H1 (cell line): ENCODE results near the gene PCDH7. TPM values are rescaled to one million over a fixed set of nuclear protein-coding genes. Genes with fewer than 3 reads are reported as not detected.
A peak's percentile ranks its signal among the peaks of the same experiment; 100 is the strongest.

Experiments used
- CTCF ChIA-PET: fragments of 300-600 bp; sonication (Branson Sonifier 250); formaldehyde crosslinking; loops from one replicate; lab custom pipeline; 2021; ENCODE audit not compliant: partially characterized antibody; lab: Charles Lee
- POLR2A ChIA-PET: fragments of 300-600 bp; sonication (Branson Sonifier 250); formaldehyde crosslinking; loops from one replicate; lab custom pipeline; 2021; ENCODE audit warnings: inconsistent platforms; ENCODE audit not compliant: partially characterized antibody; lab: Charles Lee
- DNase-seq, 2 experiments: peaks; one replicate each; pipeline versions ENCODE4 v3.0.0 to v3.0.0-alpha.2; 2010 to 2022; ENCODE audit warnings: low spot score in 2 of 2, low read depth in 1 of 2, mixed read lengths in 1 of 2
- FAIRE-seq: peaks from 2 replicates; lab custom pipeline; 2011; peaks lifted over from hg19 to GRCh38; lab: Jason Lieb, UNC
- H2AFZ ChIP-seq: 2 replicates; pipeline ENCODE4 v1.8.1; 2012; ENCODE audit warnings: low read length, inconsistent platforms
- H2AK5ac ChIP-seq: 2 replicates; pipeline ENCODE4 v1.6.1; 2013; ENCODE audit warnings: low read depth, low read length
- H2BK120ac ChIP-seq: replicated peaks from 2 replicates; pipeline ENCODE3; 2013; ENCODE audit warnings: low read depth, low read length, inconsistent platforms
- H2BK12ac ChIP-seq: 2 replicates; pipeline ENCODE4 v1.6.1; 2013; ENCODE audit warnings: low read depth, low read length
- H2BK15ac ChIP-seq: 2 replicates; pipeline ENCODE4 v1.6.1; 2013; ENCODE audit warnings: low read length
- H2BK20ac ChIP-seq: 2 replicates; pipeline ENCODE4 v1.6.1; 2013; ENCODE audit warnings: low read length
- H2BK5ac ChIP-seq: 2 replicates; pipeline ENCODE4 v1.6.1; 2013; ENCODE audit warnings: low read depth, low read length
- H3K14ac ChIP-seq: 2 replicates; pipeline ENCODE4 v1.6.1; 2013; ENCODE audit warnings: inconsistent platforms; ENCODE audit not compliant: insufficient read length
- H3K18ac ChIP-seq: 2 replicates; pipeline ENCODE4 v1.6.1; 2013; ENCODE audit warnings: low read length; ENCODE audit errors: extremely low read depth
- H3K23ac ChIP-seq: 2 replicates; pipeline ENCODE4 v1.6.1; 2013; ENCODE audit warnings: inconsistent platforms; ENCODE audit not compliant: insufficient read length
- H3K23me2 ChIP-seq: 2 replicates; pipeline ENCODE4 v1.6.1; 2013; ENCODE audit warnings: low read depth, low read length
- H3K27ac ChIP-seq: 2 replicates; pipeline ENCODE4 v1.6.1; 2011; ENCODE audit warnings: low read depth, low read length, inconsistent platforms
- H3K27me3 ChIP-seq, 4 experiments: replicated peaks in 1 of 4; 1 replicate in 1 of 4; 2 replicates in 3 of 4; pipeline versions ENCODE4 v1.6.1 to v1.8.1; 2011 to 2013; ENCODE audit warnings: low read length in 3 of 4, mild to moderate bottlenecking in 3 of 4, inconsistent platforms in 2 of 4, mixed read lengths in 2 of 4, moderate library complexity in 1 of 4; ENCODE audit not compliant: control insufficient read depth in 3 of 4, insufficient read depth in 3 of 4; ENCODE audit errors: extremely low read depth in 1 of 4
- H3K36me3 ChIP-seq, 4 experiments: 2 replicates each; pipeline versions ENCODE4 v1.6.1 to v1.8.1; 2011 to 2013; ENCODE audit warnings: mild to moderate bottlenecking in 4 of 4, low read length in 3 of 4, moderate library complexity in 2 of 4, control low read depth in 1 of 4, inconsistent platforms in 1 of 4; ENCODE audit not compliant: insufficient read depth in 4 of 4, control insufficient read depth in 2 of 4
- H3K4ac ChIP-seq: replicated peaks from 2 replicates; pipeline ENCODE3; 2013; ENCODE audit warnings: low read length, low read depth, mixed read lengths, inconsistent platforms; ENCODE audit not compliant: insufficient read length
- H3K4me1 ChIP-seq, 4 experiments: replicated peaks in 1 of 4; 1 replicate in 1 of 4; 2 replicates in 3 of 4; pipeline versions ENCODE4 v1.6.1 to v1.8.1; 2011 to 2013; ENCODE audit warnings: low read length in 3 of 4, inconsistent platforms in 2 of 4, mixed read lengths in 1 of 4; ENCODE audit not compliant: insufficient read depth in 4 of 4, control insufficient read depth in 3 of 4
- H3K4me2 ChIP-seq, 2 experiments: 2 replicates each; pipeline versions ENCODE4 v1.6.1 to v1.8.1; 2011 to 2013; ENCODE audit warnings: low read depth in 2 of 2, low read length in 2 of 2, control low read depth in 1 of 2, inconsistent platforms in 1 of 2, mild to moderate bottlenecking in 1 of 2; ENCODE audit not compliant: insufficient read depth in 1 of 2
- H3K4me3 ChIP-seq, 4 experiments: fragments of 200-600, 300-600 bp in 1 of 4; sonication (generic), shearing (Covaris generic), sonication (Bioruptor Twin) in 1 of 4; 2 replicates each; pipeline versions ENCODE4 v1.5.1 to v1.8.1; 2011 to 2016; ENCODE audit warnings: low read length in 4 of 4, low read depth in 3 of 4, control low read depth in 2 of 4, inconsistent platforms in 2 of 4, mild to moderate bottlenecking in 2 of 4, mixed read lengths in 1 of 4, moderate library complexity in 1 of 4; ENCODE audit not compliant: insufficient read depth in 2 of 4; ENCODE audit errors: extremely low read depth in 1 of 4
- H3K56ac ChIP-seq: replicated peaks from 2 replicates; pipeline ENCODE3; 2013; ENCODE audit warnings: low read depth, mild to moderate bottlenecking, mixed read lengths, low read length, inconsistent platforms; ENCODE audit not compliant: insufficient read length
- H3K79me1 ChIP-seq: 2 replicates; pipeline ENCODE4 v1.6.1; 2013; ENCODE audit warnings: low read depth, low read length, control low read depth
- H3K79me2 ChIP-seq, 2 experiments: 2 replicates each; pipeline versions ENCODE4 v1.6.1 to v1.8.1; 2012 to 2013; ENCODE audit warnings: low read length in 2 of 2, mild to moderate bottlenecking in 2 of 2, inconsistent platforms in 1 of 2; ENCODE audit not compliant: insufficient read depth in 2 of 2, control insufficient read depth in 1 of 2
- H3K9ac ChIP-seq, 4 experiments: replicated peaks in 1 of 4; 1 replicate in 1 of 4; 2 replicates in 3 of 4; pipeline versions ENCODE4 v1.6.1 to v1.8.1; 2011 to 2013; ENCODE audit warnings: low read depth in 3 of 4, low read length in 3 of 4, control low read depth in 2 of 4, mild to moderate bottlenecking in 2 of 4, moderate library complexity in 2 of 4, inconsistent platforms in 1 of 4; ENCODE audit errors: extremely low read depth in 1 of 4
- H3K9me3 ChIP-seq, 2 experiments: 2 replicates each; pipeline versions ENCODE4 v1.6.1 to v1.8.1; 2012 to 2013; ENCODE audit warnings: mild to moderate bottlenecking in 2 of 2, moderate library complexity in 2 of 2, control low read depth in 1 of 2, inconsistent platforms in 1 of 2, low read depth in 1 of 2, low read length in 1 of 2, mixed read lengths in 1 of 2; ENCODE audit not compliant: insufficient read depth in 2 of 2
- H4K20me1 ChIP-seq, 2 experiments: replicated peaks in 1 of 2; 2 replicates each; pipeline versions ENCODE3 to v1.8.1; 2011 to 2013; ENCODE audit warnings: inconsistent platforms in 2 of 2, low read length in 2 of 2, mild to moderate bottlenecking in 1 of 2; ENCODE audit not compliant: insufficient read depth in 2 of 2, control insufficient read depth in 1 of 2
- H4K5ac ChIP-seq: 2 replicates; pipeline ENCODE4 v1.6.1; 2013; ENCODE audit warnings: low read length, low read depth, mixed read lengths, inconsistent platforms; ENCODE audit not compliant: insufficient read length
- H4K8ac ChIP-seq: 2 replicates; pipeline ENCODE4 v1.8.0; 2013; ENCODE audit warnings: mild to moderate bottlenecking, moderate library complexity, low read length, inconsistent platforms; ENCODE audit not compliant: insufficient read depth; ENCODE audit errors: extremely low read depth
- H4K91ac ChIP-seq: replicated peaks from 2 replicates; pipeline ENCODE3; 2013; ENCODE audit warnings: low read length, mixed read lengths, inconsistent platforms; ENCODE audit not compliant: insufficient read length
- ATF3 ChIP-seq: IDR thresholded peaks from 2 replicates; pipeline ENCODE4 v1.6.1; 2011; ENCODE audit warnings: low read depth, mild to moderate bottlenecking, low read length; ENCODE audit not compliant: insufficient read depth
- BACH1 ChIP-seq: IDR thresholded peaks from 2 replicates; pipeline ENCODE4 v1.6.1; 2012; ENCODE audit warnings: low read length, improper control_type of control experiment
- BRCA1 ChIP-seq: IDR thresholded peaks from 2 replicates; pipeline ENCODE4 v1.6.1; 2012; ENCODE audit warnings: low read depth, low read length, improper control_type of control experiment
- CBX8 ChIP-seq: fragments of 300-800, 300-1000 bp; sonication (generic); IDR thresholded peaks from 2 replicates; pipeline ENCODE4 v1.7.1; 2016; ENCODE audit warnings: low read depth, low read length, borderline replicate concordance
- E2F6 ChIP-seq: IDR thresholded peaks from 2 replicates; pipeline ENCODE4 v1.6.1; 2012; ENCODE audit warnings: inconsistent platforms
- EZH2 ChIP-seq: fragments of 200-600 bp; sonication (generic); IDR thresholded peaks from 2 replicates; pipeline ENCODE4 v1.7.1; 2012; ENCODE audit warnings: low read depth, mild to moderate bottlenecking, moderate library complexity, low read length, inconsistent platforms; ENCODE audit not compliant: severe bottlenecking
- KDM4A ChIP-seq: IDR thresholded peaks from one replicate; pipeline ENCODE4 v1.7.1; 2012; ENCODE audit warnings: low read depth, mild to moderate bottlenecking, moderate library complexity, low read length, inconsistent platforms; ENCODE audit not compliant: severe bottlenecking
- MAX ChIP-seq: IDR thresholded peaks from 2 replicates; pipeline ENCODE4 v1.6.1; 2012; ENCODE audit warnings: inconsistent platforms
- SIRT6 ChIP-seq: IDR thresholded peaks from one replicate; pipeline ENCODE4 v1.7.1; 2012; ENCODE audit warnings: low read length, inconsistent platforms
- SP4 ChIP-seq: IDR thresholded peaks from 2 replicates; pipeline ENCODE4 v1.6.1; 2012; ENCODE audit warnings: low read length, inconsistent platforms
- SRF ChIP-seq: IDR thresholded peaks from 2 replicates; pipeline ENCODE4 v1.6.1; 2011; ENCODE audit warnings: mild to moderate bottlenecking, low read depth, low read length, moderate library complexity
- TEAD4 ChIP-seq: IDR thresholded peaks from 2 replicates; pipeline ENCODE4 v1.6.1; 2012; ENCODE audit warnings: low read depth, low read length, inconsistent platforms, mixed read lengths
- ZNF274 ChIP-seq: IDR thresholded peaks from 2 replicates; pipeline ENCODE4 v1.7.0; 2012; ENCODE audit warnings: low read length, borderline replicate concordance; ENCODE audit errors: extremely low read depth
- WGBS, 2 experiments: shearing (Covaris generic) in 1 of 2; methylation state at CpG; one replicate each; pipeline versions ENCODE4 v1.1.6 to v1.1.7; 2013 to 2015; ENCODE audit warnings: low lambda C conversion rate in 2 of 2, mixed read lengths in 2 of 2, inconsistent platforms in 1 of 2, low coverage in 1 of 2, missing lambda C conversion rate in 1 of 2; ENCODE audit not compliant: insufficient replicate concordance in 2 of 2, insufficient coverage in 1 of 2, insufficient read length in 1 of 2; ENCODE audit errors: extremely low coverage in 1 of 2, missing lambda C conversion rate in 1 of 2; 5-methylcytosine and 5-hydroxymethylcytosine counted together
- polyA plus RNA-seq, 7 experiments: library from polyadenylated mRNA; depleted of rRNA in 3 of 7; stranded (reverse) in 5 of 7; unstranded in 2 of 7; fragments of >200 nt in 5 of 7; fragments of 200-250 nt in 2 of 7; gene quantifications; 1 replicate in 5 of 7; 2 replicates in 1 of 7; 4 replicates in 1 of 7; pipeline versions ENCODE4 v1.2.1 to v1.2.3, GENCODE V29; 2011 to 2013; ENCODE audit warnings: missing spikeins in 2 of 7, mixed read lengths in 2 of 7
- total RNA-seq: library from RNA; stranded (reverse); fragmentation: NEBNext Ultra II Directional; extraction: Animal tissue kit (Norgen Biotek cat#: 25700); gene quantifications from 2 replicates; pipeline ENCODE4 v1.2.1, GENCODE V29; 2021

Gene PCDH7
- total and polyA plus RNA-seq, 2 of the 8 experiments (the other 6 are each of a cell fraction or from before 2014, with no cell fraction given), result 3.1 to 6.1 TPM

- no peak overlapping the region for H3K27ac ChIP-seq
- no peak overlapping the region for H2BK15ac ChIP-seq
- no peak overlapping the region for H2BK12ac ChIP-seq
- peaks cover 17 to 35% (median 30%) of the 10 kb centered on the region in 4 experiments for H3K27me3 ChIP-seq
- WGBS, 2 experiments, result 95% methylated on average over 2 of the region's 2 CpGs; no CpG with 5 or more reads in 1 of the 2 experiments
- H3K79me2 ChIP-seq, result no peaks in the 10 kb centered on the region; a peak in 1 of 4 replicates
- H2BK5ac ChIP-seq, result no peak overlapping the region
- peaks cover 0 to under 1% (median 0%) of the 10 kb centered on the region in 4 experiments; a peak in 1 of 8 replicates for H3K36me3 ChIP-seq
- peak overlapping the region in 2 of 4 experiments; percentile 39 to 65; a peak in 2 of 8 replicates for H3K4me3 ChIP-seq
- H3K4me1 ChIP-seq, result peaks cover 0 to 20% (median 12%) of the 10 kb centered on the region in 4 experiments; a peak in 6 of 7 replicates
- H3K14ac ChIP-seq, result no peak overlapping the region
- no peak overlapping the region for H3K4ac ChIP-seq
- DNase-seq, result no peak
- no peak for FAIRE-seq
- H3K23me2 ChIP-seq, result peaks cover 23% of the 10 kb centered on the region
- H3K23ac ChIP-seq, result no peak overlapping the region
- no peak overlapping the region for H2AK5ac ChIP-seq
- no peak overlapping the region for H2AFZ ChIP-seq
- H3K79me1 ChIP-seq, result peaks cover 2% of the 10 kb centered on the region; the same call in 1 of the 2 replicates
- H2BK20ac ChIP-seq, result no peak overlapping the region
- no peaks in the 10 kb centered on the region; a peak in 1 of 4 replicates for H3K9me3 ChIP-seq
- POLR2A ChIA-PET, result no interaction called here
- no peak overlapping the region for H3K56ac ChIP-seq
- no peak overlapping the region for H3K4me2 ChIP-seq
- no peak overlapping the region for H3K9ac ChIP-seq
- no peak overlapping the region for H2BK120ac ChIP-seq
- no peak overlapping the region for H4K8ac ChIP-seq
- H4K91ac ChIP-seq, result no peak overlapping the region
- peaks cover 0 to 18% of the 10 kb centered on the region in 2 experiments for H4K20me1 ChIP-seq
- CTCF ChIA-PET, result no interaction called here
- no peak overlapping the region for H3K18ac ChIP-seq
- no peak overlapping the region for H4K5ac ChIP-seq
- TF ChIP-seq ATF3, result no peak
- no peak for TF ChIP-seq SP4
- TF ChIP-seq E2F6, result no peak
- TF ChIP-seq SRF, result no peak
- no peak for TF ChIP-seq KDM4A
- no peak for TF ChIP-seq TEAD4
- TF ChIP-seq ZNF274, result no peak
- no peak for TF ChIP-seq CBX8
- no peak for TF ChIP-seq SIRT6
- no peak for TF ChIP-seq EZH2
- no peak for TF ChIP-seq MAX
- no peak for TF ChIP-seq BRCA1
- TF ChIP-seq BACH1, result no peak
Observed at GRCh38 chr4:30725562-30725961, 5.4 kb downstream of the PCDH7 start.
